Muscle layer of duodenum (tissue), 2 donors: ENCODE results near the gene ITCH.
"Not testable (repeated sequence)": the region's sequence is repeated elsewhere in the genome, so short reads cannot be mapped to it uniquely, and the experiment has no call there.

Source experiments
- H3K27ac ChIP-seq: one replicate; pipeline ENCODE4 v1.7.0; 2013; ENCODE audit warnings: mild to moderate bottlenecking, low read length
- H3K27me3 ChIP-seq: one replicate; pipeline ENCODE4 v1.7.0; 2013; ENCODE audit warnings: low read depth, mild to moderate bottlenecking, control low read depth, low read length
- H3K36me3 ChIP-seq, 2 donors: one replicate each; pipeline ENCODE4 v1.7.0; 2013; ENCODE audit warnings: low read length in 2 of 2, control low read depth in 1 of 2, mild to moderate bottlenecking in 1 of 2; ENCODE audit not compliant: insufficient read depth in 2 of 2, control insufficient read depth in 1 of 2
- H3K4me1 ChIP-seq, 2 donors: one replicate each; pipeline ENCODE4 v1.7.0; 2013; ENCODE audit warnings: low read length in 2 of 2, mild to moderate bottlenecking in 2 of 2, control low read depth in 1 of 2, moderate library complexity in 1 of 2; ENCODE audit not compliant: insufficient read depth in 2 of 2, control insufficient read depth in 1 of 2
- H3K4me3 ChIP-seq, 2 donors: one replicate each; pipeline ENCODE4 v1.7.0; 2013; ENCODE audit warnings: low read length in 2 of 2, low read depth in 1 of 2, mild to moderate bottlenecking in 1 of 2
- H3K9me3 ChIP-seq, 2 donors: one replicate each; pipeline ENCODE4 v1.7.0; 2013; ENCODE audit warnings: low read length in 2 of 2, control low read depth in 1 of 2, mild to moderate bottlenecking in 1 of 2; ENCODE audit not compliant: control insufficient read depth in 1 of 2
- donor health status: healthy.

The ITCH gene

DNA sequence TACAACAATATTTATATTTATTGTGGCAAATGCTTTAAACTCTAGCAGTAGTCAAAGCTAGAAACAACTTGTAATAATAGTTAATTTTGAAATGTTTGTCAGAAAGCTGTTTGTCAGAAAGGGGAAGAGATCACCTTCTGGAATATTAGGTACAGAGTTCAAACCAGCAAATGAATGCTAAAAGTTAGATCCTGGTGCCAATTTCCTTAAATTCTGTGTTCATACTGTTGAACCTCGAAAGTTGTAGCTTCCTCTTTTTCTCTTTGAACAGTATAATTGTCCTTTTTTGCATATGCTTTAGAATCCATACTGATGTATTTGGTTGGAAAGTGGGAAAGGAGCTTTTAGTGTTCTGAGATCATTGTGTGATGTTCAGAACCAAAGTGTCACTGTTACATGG, 22.4 kb downstream of the ITCH start:
- Histone ChIP-seq H3K27me3 (no peaks in the 10 kb centered on the region), H3K36me3 (no peaks in the 10 kb centered on the region), H3K4me1 (peaks cover 0 to 19% of the 10 kb centered on the region in 2 donors), H3K9me3 (no peaks in the 10 kb centered on the region), H3K4me3 (no peak overlapping the region), H3K27ac (no peak overlapping the region)

DNA sequence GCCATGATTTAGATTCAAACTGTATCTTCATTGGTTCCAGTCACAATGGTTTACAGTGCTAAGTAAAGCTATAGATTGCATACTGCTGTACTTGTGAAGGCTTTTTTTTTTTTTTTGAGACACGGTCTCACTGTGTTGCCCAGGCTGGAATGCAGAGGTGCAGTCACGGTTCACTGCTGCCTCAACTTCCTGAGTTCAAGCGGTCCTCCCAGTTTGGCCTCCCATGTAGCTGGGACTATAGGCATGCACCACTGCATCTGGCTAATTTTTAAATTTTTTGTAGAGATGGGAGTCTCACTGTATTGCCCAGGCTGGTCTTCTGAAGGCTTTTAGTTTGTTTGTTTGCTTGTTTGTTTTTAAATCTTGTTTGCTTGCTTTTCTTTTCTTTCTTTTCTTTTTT, 24.9 kb downstream of the ITCH start:
- peaks cover 5 to 29% of the 10 kb centered on the region in 2 donors for H3K4me1 ChIP-seq
- H3K27me3 ChIP-seq, result no peaks in the 10 kb centered on the region
- H3K9me3 ChIP-seq, result no peaks in the 10 kb centered on the region
- no peak overlapping the region for H3K4me3 ChIP-seq
- H3K36me3 ChIP-seq, result peaks cover 0 to 4% of the 10 kb centered on the region in 2 donors
- no peak overlapping the region for H3K27ac ChIP-seq

DNA sequence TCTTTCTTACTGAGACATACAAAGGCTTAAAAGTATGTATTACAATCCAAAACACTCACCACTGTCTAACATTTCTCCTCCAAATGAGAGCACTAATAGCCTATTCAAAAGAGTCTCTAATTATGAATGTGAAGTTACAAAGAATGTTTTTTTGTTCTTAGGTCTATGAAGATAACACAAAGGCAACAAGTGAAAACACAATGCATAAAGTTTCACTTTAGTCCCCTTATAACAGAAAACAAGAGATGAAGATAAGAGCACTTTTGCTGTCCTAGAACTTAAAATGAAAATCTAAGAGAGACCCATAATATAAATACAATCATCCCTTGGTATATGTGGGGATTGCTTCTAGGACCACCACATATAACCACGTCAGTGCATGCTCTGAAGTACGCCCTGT, 25.6 kb downstream of the ITCH start:
- Histone ChIP-seq H3K9me3 (no peaks in the 10 kb centered on the region), H3K27me3 (no peaks in the 10 kb centered on the region), H3K4me3 (no peak overlapping the region), H3K36me3 (peaks cover 0 to 8% of the 10 kb centered on the region in 2 donors), H3K27ac (no peak overlapping the region), H3K4me1 (peaks cover 5 to 29% of the 10 kb centered on the region in 2 donors)

DNA sequence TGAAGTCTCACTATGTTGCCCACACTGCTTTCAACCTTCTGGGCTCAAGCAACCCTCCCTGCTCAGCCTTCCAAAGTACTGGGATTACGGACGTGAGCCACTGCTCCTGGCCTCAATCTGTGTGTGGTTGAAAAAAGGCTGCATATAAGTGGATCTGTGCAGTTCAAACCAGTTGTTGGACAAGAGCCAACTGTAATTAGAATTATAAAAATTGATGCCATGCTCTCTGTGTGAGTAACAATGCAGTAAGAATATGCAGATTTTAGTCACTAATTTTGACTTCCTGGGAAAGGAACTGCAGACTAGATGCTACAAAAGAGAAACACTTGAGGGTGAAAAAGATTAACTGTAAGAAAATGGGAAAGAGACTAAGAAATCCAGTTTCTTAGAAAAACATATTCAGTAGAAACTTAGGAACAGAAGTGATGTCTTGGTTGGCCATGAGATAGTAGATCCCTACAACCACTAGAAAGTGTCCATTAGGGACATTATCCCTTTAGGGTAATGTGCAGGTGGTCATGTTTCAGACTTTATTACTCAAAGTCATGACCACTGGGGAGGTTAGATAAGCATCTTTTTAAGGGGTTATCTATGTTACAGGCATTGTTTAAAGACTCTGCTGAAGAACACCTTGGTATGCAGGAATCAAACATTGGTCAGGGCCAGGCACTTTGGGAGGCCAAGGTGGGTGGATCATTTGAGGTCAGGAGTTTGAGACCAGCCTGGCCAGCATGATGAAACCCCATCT, 26.3 kb downstream of the ITCH start:
- Histone ChIP-seq H3K27me3 (no peaks in the 10 kb centered on the region), H3K9me3 (no peaks in the 10 kb centered on the region), H3K36me3 (peaks cover 2 to 13% of the 10 kb centered on the region in 2 donors), H3K4me1 (peaks cover 5 to 29% of the 10 kb centered on the region in 2 donors), H3K27ac (no peak overlapping the region), H3K4me3 (no peak overlapping the region)

DNA sequence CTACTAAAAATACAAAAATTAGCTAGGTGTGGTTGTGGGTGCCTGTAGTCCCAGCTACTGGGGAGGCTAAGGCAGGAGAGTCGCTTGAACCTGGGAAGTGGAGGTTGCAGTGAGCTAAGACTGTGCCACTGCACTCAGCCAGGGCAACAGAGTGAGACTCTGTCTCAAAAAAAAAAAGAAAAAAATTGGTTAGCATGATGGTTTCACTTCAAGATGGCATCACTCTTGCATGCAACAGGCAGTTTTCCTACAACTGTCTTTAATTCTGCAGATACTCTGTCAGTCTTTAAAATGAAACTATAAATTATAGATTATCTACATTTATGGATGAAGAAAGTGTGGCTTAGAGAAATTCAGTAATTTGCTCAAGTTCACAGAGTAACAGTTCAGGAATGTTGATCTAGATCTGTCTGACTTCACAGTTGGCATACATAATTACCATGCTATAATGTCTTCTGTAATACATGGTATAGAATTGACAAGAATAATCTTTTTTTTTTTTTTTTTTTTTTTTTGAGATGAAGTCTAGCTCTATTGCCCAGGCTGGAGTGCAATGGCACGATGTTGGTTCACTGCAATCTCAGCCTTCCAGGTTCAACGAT, 27.0 kb downstream of the ITCH start:
- peaks cover 5 to 29% of the 10 kb centered on the region in 2 donors for H3K4me1 ChIP-seq
- H3K27me3 ChIP-seq, result no peaks in the 10 kb centered on the region
- H3K4me3 ChIP-seq, result no peak overlapping the region
- peaks cover 5 to 17% of the 10 kb centered on the region in 2 donors for H3K36me3 ChIP-seq
- H3K9me3 ChIP-seq, result no peaks in the 10 kb centered on the region
- no peak overlapping the region for H3K27ac ChIP-seq

DNA sequence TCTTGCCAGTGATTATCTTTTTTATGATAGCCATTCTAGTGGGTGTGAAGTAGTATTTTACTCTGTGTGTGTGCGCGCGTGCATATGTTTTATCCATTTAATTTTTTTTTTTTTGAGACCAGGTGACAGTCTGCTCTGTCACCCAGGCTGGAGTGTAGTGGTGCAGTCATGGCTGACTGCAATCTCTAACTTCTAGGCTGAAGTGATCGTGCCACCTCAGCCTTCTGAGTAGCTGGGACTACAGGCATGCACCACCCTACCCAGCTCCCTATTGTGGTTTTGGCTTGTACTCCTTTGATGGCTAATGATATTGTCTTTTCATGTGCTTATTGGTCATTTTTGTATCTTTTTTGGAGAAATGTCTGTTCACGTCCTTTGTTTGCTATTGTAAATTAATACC, 33.3 kb downstream of the ITCH start:
- Histone ChIP-seq H3K4me1 (peaks cover 0 to 14% of the 10 kb centered on the region in 2 donors), H3K9me3 (no peaks in the 10 kb centered on the region), H3K27ac (no peak overlapping the region)

DNA sequence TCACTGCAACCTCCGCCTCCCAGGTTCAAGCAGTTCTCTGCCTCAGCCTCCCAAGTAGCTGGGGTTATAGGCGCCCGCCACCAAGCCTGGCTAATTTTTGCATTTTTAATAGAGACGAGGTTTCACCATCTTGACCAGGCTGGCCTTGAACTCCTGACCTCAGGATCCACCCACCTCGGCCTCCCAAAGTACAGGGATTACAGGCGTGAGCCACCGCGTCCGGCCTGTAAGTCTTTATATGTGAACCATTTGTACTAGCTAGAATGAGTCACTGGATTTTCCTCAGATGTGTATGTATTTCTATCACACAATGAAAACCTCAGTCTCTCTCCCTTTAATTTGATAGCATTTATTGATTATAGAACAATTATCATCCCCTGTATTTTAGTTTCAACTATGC, 34.0 kb downstream of the ITCH start:
- Histone ChIP-seq H3K36me3 (peaks cover 8 to 17% of the 10 kb centered on the region in 2 donors), H3K27me3 (no peaks in the 10 kb centered on the region), H3K4me3 (no peak overlapping the region), H3K9me3 (no peaks in the 10 kb centered on the region), H3K27ac (no peak overlapping the region), H3K4me1 (peaks cover 0 to 14% of the 10 kb centered on the region in 2 donors)

More for the DNA sequence above, 33.3 kb downstream of the ITCH start:
- Histone ChIP-seq H3K27me3 (no peaks in the 10 kb centered on the region), H3K36me3 (peaks cover 8 to 17% of the 10 kb centered on the region in 2 donors), H3K4me3 (no peak overlapping the region)

DNA sequence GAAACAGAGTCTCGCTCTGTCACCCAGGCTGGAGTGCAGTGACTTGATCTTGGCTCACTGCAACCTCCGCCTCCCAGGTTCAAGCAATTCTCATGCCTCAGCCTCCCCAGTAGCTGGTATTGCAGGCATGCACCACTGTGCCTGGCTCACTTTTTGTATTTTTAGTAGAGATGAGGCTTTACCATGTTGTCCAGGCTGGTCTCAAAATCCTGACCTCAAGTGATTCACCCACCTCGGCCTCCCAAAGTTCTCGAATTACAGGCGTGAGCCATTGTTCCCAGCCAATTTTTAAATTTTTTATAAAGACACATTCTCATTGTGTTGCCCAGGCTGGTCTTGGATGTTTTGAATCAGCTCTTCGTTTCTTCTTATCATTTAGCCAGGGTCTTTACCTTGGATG, 37.7 kb downstream of the ITCH start:
- H3K27me3 ChIP-seq, H3K36me3 ChIP-seq, H3K4me3 ChIP-seq, H3K27ac ChIP-seq, H3K9me3 ChIP-seq: not testable (repeated sequence)
- peaks cover 0 to 20% of the 10 kb centered on the region in 2 donors for H3K4me1 ChIP-seq

DNA sequence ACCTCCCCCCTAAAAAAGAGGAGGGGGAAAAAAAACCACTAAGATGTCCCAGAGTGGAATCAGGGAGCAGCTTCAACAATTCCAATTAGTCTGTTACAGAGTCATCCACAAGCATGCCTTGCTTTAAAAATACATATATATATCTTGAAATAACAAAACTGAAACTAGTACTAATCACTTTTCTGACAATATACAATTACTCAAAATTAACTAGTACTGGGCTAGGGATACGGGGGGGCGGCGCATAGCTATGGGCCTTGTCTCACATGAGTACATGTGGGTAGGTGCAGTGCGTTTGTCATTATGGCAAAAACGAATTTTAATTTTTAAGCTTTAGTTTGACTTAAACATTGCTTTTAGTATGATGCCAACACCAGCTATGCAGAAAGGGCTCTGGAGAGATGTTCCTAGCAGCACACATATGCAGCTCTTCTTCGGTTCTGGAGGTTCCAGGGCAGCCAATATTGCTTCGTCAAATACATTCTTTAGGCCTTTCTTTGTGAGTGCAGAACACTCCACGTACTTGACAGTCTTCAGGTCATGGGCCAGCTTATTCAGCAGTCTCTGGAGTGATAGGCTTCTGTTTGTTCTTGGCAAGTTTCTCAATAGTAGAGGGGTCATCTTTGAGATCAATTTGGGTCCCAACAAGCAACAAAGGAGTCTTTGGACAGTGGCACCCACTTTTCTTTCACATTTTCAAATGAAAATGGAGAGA, 38.8 kb downstream of the ITCH start:
- Histone ChIP-seq H3K4me3 (no peak overlapping the region), H3K9me3 (no peaks in the 10 kb centered on the region), H3K27ac (no peak overlapping the region), H3K4me1 (peaks cover 0 to 20% of the 10 kb centered on the region in 2 donors), H3K27me3 (no peaks in the 10 kb centered on the region), H3K36me3 (no peaks in the 10 kb centered on the region)

DNA sequence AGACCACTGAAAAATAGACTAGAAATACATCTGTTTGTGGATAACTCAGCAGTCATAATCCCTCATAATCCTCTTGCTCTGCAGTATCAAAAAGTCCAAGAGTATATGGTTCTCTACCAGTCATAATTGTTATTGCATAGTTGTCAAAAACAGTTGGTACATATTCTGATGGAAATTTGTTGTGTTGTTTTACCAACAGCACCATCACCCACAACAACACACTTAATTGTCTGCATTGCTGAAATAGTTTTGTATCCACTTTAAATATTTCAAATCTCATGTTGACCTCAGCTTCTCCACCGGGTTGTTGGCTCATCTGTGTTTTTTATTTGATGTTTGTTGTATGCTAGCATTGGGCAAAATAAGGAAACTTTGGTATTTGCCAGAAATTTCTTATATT, 39.4 kb downstream of the ITCH start:
- Histone ChIP-seq H3K4me3 (no peak overlapping the region), H3K36me3 (no peaks in the 10 kb centered on the region), H3K9me3 (no peaks in the 10 kb centered on the region)

DNA sequence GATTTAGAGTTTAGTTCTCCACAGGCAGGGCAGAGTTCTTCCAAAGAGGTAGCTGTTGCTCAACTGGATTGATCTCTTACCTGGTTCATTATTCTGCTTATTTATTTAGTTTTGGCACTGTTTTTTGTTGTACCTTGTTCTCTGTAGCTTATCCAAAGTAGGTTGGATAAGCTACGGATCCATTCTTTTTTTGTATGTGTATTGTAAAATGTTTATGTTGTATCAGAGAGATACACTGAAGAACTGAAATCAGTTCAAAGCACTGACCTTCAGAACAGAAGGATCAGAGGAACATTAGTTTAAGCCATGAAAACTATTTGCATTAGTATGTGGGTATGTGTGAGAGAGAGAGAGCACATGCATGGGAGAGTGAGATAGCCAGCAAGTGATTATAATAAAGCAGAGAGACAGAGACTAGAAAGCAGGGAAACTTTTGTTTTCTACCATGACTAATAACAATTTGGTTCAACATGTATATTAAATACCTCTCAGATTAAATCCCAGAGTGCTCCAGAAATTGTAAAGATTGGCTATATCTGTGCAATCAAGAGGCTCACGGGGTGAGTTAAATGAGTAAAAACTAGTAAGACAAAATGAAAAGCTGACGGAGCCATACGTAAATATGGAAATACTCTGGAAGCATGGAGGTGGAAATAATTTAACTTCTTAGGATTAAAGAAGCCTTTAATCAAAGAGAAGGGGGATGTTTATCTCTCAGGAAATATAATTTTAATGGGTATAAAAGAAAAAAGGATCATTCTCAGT, 40.2 kb downstream of the ITCH start:
- no peaks in the 10 kb centered on the region for H3K27me3 ChIP-seq
- H3K4me3 ChIP-seq, result no peak overlapping the region
- peaks cover 0 to 20% of the 10 kb centered on the region in 2 donors for H3K4me1 ChIP-seq
- peaks cover 0 to 2% of the 10 kb centered on the region in 2 donors for H3K36me3 ChIP-seq
- no peak overlapping the region for H3K27ac ChIP-seq
- no peaks in the 10 kb centered on the region for H3K9me3 ChIP-seq

More for the DNA sequence above, 39.4 kb downstream of the ITCH start:
- Histone ChIP-seq H3K27ac (no peak overlapping the region), H3K4me1 (peaks cover 0 to 20% of the 10 kb centered on the region in 2 donors), H3K27me3 (no peaks in the 10 kb centered on the region)
